ENCODE data around the gene SETD3. TPM values are rescaled to one million over a fixed set of nuclear protein-coding genes. Genes with fewer than 3 reads are reported as not detected.

The SETD3 gene
- total RNA-seq, 1 experiment from 2014 or later = 51.5 TPM

- Mint-ChIP-seq H3K27ac (ENCODE audit: unreplicated experiment) (no peak overlapping the region), H3K27me3 (ENCODE audit: unreplicated experiment) (no peaks in the 10 kb centered on the region), H3K9me3 (ENCODE audit: low read depth, unreplicated experiment) (no peaks in the 10 kb centered on the region), H3K4me1 (ENCODE audit: low read depth, unreplicated experiment) (no peaks in the 10 kb centered on the region), H3K36me3 (ENCODE audit: insufficient read depth, unreplicated experiment) (no peaks in the 10 kb centered on the region), H3K4me3 (ENCODE audit: low read depth, unreplicated experiment) (no peak overlapping the region)
- no peak for TF ChIP-seq CTCF (IDR thresholded peaks at IDR 0.05; ENCODE audit: unreplicated experiment)
- BruUV-seq (replicated peaks) = no TSS peak
- CTCF ChIA-PET = no interaction called here
- DNase-seq = no peak
- intact Hi-C loops (cut with micrococcal nuclease; ENCODE audit: unreplicated experiment) = no loop called here
Measured at GRCh38 chr14:99451234-99451633, 29.4 kb downstream of the SETD3 start.

- CTCF ChIA-PET = no interaction called here
- TF ChIP-seq CTCF (IDR thresholded peaks at IDR 0.05; ENCODE audit: unreplicated experiment) = no peak
- H3K4me1 Mint-ChIP-seq (ENCODE audit: low read depth, unreplicated experiment) = no peaks in the 10 kb centered on the region
- no peak for DNase-seq
- no peaks in the 10 kb centered on the region for H3K9me3 Mint-ChIP-seq (ENCODE audit: low read depth, unreplicated experiment)
- H3K4me3 Mint-ChIP-seq (ENCODE audit: low read depth, unreplicated experiment) = no peak overlapping the region
- H3K27ac Mint-ChIP-seq (ENCODE audit: unreplicated experiment) = no peak overlapping the region
- BruUV-seq (replicated peaks) = no TSS peak
- intact Hi-C loops (cut with micrococcal nuclease; ENCODE audit: unreplicated experiment) = no loop called here
- H3K27me3 Mint-ChIP-seq (ENCODE audit: unreplicated experiment) = no peaks in the 10 kb centered on the region
- H3K36me3 Mint-ChIP-seq (ENCODE audit: insufficient read depth, unreplicated experiment) = no peaks in the 10 kb centered on the region
Measured at GRCh38 chr14:99450266-99450665, 30.4 kb downstream of the SETD3 start.

DNA sequence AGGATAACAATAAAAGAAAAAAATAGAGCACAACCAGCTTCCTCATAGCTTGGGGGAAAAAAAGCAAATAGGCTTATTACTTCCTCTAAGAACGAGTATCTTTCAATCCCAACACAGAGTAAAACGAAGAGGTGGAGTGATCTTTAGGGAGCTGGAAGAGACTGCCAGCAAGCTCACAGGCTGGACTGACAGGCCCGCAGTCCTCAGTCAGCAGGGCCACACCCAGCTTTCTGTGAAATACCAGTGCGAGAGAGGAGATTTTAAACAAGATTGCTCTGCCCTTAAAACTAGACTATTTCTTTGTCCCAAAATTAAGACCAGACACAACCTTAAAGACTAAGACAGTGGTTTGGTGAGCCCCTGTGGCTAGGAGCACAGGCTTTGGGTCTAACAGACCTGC, 32.9 kb downstream of the SETD3 start:
- intact Hi-C loops (cut with micrococcal nuclease; ENCODE audit: unreplicated experiment) = no loop called here
- H3K27ac Mint-ChIP-seq (ENCODE audit: unreplicated experiment) = no peak overlapping the region
- CTCF ChIA-PET = no interaction called here
- BruUV-seq (replicated peaks) = no TSS peak
- peaks cover 6% of the 10 kb centered on the region for H3K36me3 Mint-ChIP-seq (ENCODE audit: insufficient read depth, unreplicated experiment)
- no peak for DNase-seq
- H3K4me3 Mint-ChIP-seq (ENCODE audit: low read depth, unreplicated experiment) = no peak overlapping the region
- no peaks in the 10 kb centered on the region for H3K4me1 Mint-ChIP-seq (ENCODE audit: low read depth, unreplicated experiment)
- H3K27me3 Mint-ChIP-seq (ENCODE audit: unreplicated experiment) = no peaks in the 10 kb centered on the region
- no peak for TF ChIP-seq CTCF (IDR thresholded peaks at IDR 0.05; ENCODE audit: unreplicated experiment)
- H3K9me3 Mint-ChIP-seq (ENCODE audit: low read depth, unreplicated experiment) = no peaks in the 10 kb centered on the region

DNA sequence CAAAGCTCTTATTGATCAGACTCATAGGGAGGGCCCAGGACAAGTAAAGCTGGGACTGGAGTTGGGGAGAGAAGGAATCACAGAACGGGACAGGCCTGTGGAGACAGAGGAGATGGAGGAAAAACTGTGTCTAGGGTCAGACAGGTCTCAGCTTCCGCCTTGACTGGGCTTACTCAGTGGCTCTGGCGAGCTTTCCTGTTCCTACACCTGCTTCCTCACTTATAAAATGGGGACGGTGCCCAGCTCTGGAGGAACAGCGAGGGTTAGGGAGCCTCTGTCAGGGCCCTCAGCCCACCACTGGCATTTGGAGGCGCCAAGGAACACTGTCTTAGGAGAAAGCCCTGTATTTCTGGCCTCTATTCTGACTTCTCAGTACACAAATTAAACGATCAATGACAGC, 34.7 kb downstream of the SETD3 start:
- CTCF ChIA-PET = interaction anchor here (0.7 kb wide), 1 partner anchor 18 kb away, joined by 3 read pairs; no protein-coding TSS in a partner anchor
- Mint-ChIP-seq H3K9me3 (ENCODE audit: low read depth, unreplicated experiment) (no peaks in the 10 kb centered on the region), H3K27ac (ENCODE audit: unreplicated experiment) (no peak overlapping the region)

More for the DNA sequence above, 34.7 kb downstream of the SETD3 start:
- no peak for DNase-seq
- H3K4me1 Mint-ChIP-seq (ENCODE audit: low read depth, unreplicated experiment) = no peaks in the 10 kb centered on the region
- no peaks in the 10 kb centered on the region for H3K27me3 Mint-ChIP-seq (ENCODE audit: unreplicated experiment)
- no peak for TF ChIP-seq CTCF (IDR thresholded peaks at IDR 0.05; ENCODE audit: unreplicated experiment)
- intact Hi-C loops (cut with micrococcal nuclease; ENCODE audit: unreplicated experiment) = no loop called here
- BruUV-seq (replicated peaks) = no TSS peak
- H3K4me3 Mint-ChIP-seq (ENCODE audit: low read depth, unreplicated experiment) = no peak overlapping the region
- peaks cover 9% of the 10 kb centered on the region for H3K36me3 Mint-ChIP-seq (ENCODE audit: insufficient read depth, unreplicated experiment)
